NCI-H748 (cell line): ENCODE data around the gene SLC1A5.

ENCODE experiments used
- DNase-seq: peaks from one replicate; lab custom pipeline; 2025; ENCODE audit not compliant: unreplicated experiment; lab: John Stamatoyannopoulos, UW

SLC1A5 gene

GRCh38 chr19:46726971-46727501, 61.4 kb downstream of the SLC1A5 start:
- no peak for DNase-seq

- no peak for DNase-seq
Observed at GRCh38 chr19:46726551-46726950, 61.8 kb downstream of the SLC1A5 start.

GRCh38 chr19:46725859-46726393, 62.5 kb downstream of the SLC1A5 start:
- no peak for DNase-seq

GRCh38 chr19:46725036-46725820, 63.2 kb downstream of the SLC1A5 start:
- DNase-seq, result no peak
